ENCODE data around the gene ICAM4. TPM values are rescaled to one million over a fixed set of nuclear protein-coding genes. Genes with fewer than 3 reads are reported as not detected.
A peak's percentile ranks its signal among the peaks of the same experiment; 100 is the strongest.

The ICAM4 gene
- total and polyA plus RNA-seq, 2 of the 13 experiments (the other 11 are each of a cell fraction or from before 2014, with no cell fraction given): 2.9 to 4.0 TPM

- 0 out of 2 replicates have a peak, but pooled peaks have one; percentile 37 for TF ChIP-seq ZNF142 (CRISPR knock-in tag; IDR thresholded peaks at IDR 0.05)
- TF ChIP-seq ZNF891 (CRISPR knock-in tag; IDR thresholded peaks at IDR 0.05): peak; percentile 58
- peak; percentile 17; the same call in 1 of the 2 replicates for TF ChIP-seq ZFX (CRISPR knock-in tag; IDR thresholded peaks at IDR 0.05; ENCODE audit: low read depth)
- peak; percentile 27; the same call in 1 of the 2 replicates for TF ChIP-seq ZBTB10 (CRISPR knock-in tag; IDR thresholded peaks at IDR 0.05; ENCODE audit: borderline replicate concordance)
- TF ChIP-seq ZNF816 (CRISPR knock-in tag; IDR thresholded peaks at IDR 0.05; ENCODE audit: borderline replicate concordance): no peak
- TF ChIP-seq NR3C1 (CRISPR knock-in tag; IDR thresholded peaks at IDR 0.05): no peak
- peak; percentile 73 for TF ChIP-seq ARNTL (CRISPR knock-in tag; IDR thresholded peaks at IDR 0.05)
- TF ChIP-seq FOXC1 (CRISPR knock-in tag; IDR thresholded peaks at IDR 0.05; ENCODE audit: borderline replicate concordance): peak; percentile 54; the same call in 1 of the 2 replicates
- TF ChIP-seq TFDP1 (CRISPR knock-in tag; IDR thresholded peaks at IDR 0.05; ENCODE audit: borderline replicate concordance): peak; percentile 77; the same call in 1 of the 2 replicates
- 0 out of 2 replicates have a peak, but pooled peaks have one; percentile 33 for TF ChIP-seq KDM3A (CRISPR knock-in tag; IDR thresholded peaks at IDR 0.05; ENCODE audit: low read depth)
- TF ChIP-seq TMF1 (CRISPR knock-in tag; IDR thresholded peaks at IDR 0.05; ENCODE audit: low read depth): 0 out of 2 replicates have a peak, but pooled peaks have one; percentile 37
- no peak for TF ChIP-seq ZNF430 (CRISPR knock-in tag; IDR thresholded peaks at IDR 0.05)
- TF ChIP-seq NR2F1 (CRISPR knock-in tag; IDR thresholded peaks at IDR 0.05): no peak
- TF ChIP-seq MTA1 (CRISPR knock-in tag; IDR thresholded peaks at IDR 0.05; ENCODE audit: borderline replicate concordance): peak; percentile 50; the same call in 1 of the 2 replicates
Measured at GRCh38 chr19:10289167-10289835, 2.5 kb downstream of the ICAM4 start (continued).
